Subcutaneous adipose tissue (tissue), 4 donors: ENCODE data around the gene RASA3. TPM values are rescaled to one million over a fixed set of nuclear protein-coding genes. Genes with fewer than 3 reads are reported as not detected.

Experiments
- total RNA-seq, 4 donors: library from RNA; depleted of rRNA; stranded (reverse); fragments of >200 nt; gene quantifications; one replicate each; pipeline ENCODE4 v1.1.0, GENCODE V29; 2016
- TF ChIP-seq, protein P1 (sequence below): fragments of 450-650 bp; IDR thresholded peaks from one replicate; pipeline ENCODE4 v1.5.1; 2016; ENCODE audit warnings: low read depth, mild to moderate bottlenecking, control low read depth, antibody characterized with exemption, moderate library complexity

RASA3 gene
- total RNA-seq, 4 donors from 2014 or later, result 36.9 to 70.1 (median 46.3) TPM

DNA sequence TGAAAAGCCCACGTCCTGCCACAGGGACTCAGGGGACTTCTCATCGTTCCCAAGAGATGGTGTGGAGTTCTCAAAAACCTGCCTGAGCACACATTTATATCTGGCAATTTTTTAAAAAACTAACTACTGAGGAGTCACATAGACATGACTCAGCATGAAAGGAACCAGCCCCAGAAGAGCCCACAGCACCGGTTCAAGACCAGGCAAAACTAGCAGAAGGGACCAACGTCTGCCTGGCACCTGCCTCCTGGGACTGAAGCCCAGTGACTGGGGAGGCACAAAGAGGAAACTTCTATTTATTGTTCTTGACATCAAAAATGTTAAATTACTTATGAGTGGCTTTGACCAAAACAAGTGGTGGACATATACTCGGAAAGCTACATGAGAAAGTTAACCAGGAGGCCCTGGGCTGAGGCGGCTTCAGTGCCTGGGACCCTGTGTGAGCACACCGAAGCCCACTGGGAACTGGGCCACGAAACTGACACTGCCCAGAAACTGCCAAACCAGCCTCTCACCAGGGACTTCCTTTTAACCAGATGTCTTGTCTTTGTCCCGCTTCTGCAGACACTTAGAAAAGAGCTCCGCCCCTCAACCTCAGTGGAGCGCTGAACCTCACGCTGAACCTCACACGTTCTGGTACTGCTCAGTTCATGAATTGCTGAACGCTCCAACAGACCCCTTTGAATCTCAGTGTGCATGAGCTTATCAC lies 184.2 kb downstream of the RASA3 start:
- TF ChIP-seq, protein P1, sequence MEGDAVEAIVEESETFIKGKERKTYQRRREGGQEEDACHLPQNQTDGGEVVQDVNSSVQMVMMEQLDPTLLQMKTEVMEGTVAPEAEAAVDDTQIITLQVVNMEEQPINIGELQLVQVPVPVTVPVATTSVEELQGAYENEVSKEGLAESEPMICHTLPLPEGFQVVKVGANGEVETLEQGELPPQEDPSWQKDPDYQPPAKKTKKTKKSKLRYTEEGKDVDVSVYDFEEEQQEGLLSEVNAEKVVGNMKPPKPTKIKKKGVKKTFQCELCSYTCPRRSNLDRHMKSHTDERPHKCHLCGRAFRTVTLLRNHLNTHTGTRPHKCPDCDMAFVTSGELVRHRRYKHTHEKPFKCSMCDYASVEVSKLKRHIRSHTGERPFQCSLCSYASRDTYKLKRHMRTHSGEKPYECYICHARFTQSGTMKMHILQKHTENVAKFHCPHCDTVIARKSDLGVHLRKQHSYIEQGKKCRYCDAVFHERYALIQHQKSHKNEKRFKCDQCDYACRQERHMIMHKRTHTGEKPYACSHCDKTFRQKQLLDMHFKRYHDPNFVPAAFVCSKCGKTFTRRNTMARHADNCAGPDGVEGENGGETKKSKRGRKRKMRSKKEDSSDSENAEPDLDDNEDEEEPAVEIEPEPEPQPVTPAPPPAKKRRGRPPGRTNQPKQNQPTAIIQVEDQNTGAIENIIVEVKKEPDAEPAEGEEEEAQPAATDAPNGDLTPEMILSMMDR, result no peak

DNA sequence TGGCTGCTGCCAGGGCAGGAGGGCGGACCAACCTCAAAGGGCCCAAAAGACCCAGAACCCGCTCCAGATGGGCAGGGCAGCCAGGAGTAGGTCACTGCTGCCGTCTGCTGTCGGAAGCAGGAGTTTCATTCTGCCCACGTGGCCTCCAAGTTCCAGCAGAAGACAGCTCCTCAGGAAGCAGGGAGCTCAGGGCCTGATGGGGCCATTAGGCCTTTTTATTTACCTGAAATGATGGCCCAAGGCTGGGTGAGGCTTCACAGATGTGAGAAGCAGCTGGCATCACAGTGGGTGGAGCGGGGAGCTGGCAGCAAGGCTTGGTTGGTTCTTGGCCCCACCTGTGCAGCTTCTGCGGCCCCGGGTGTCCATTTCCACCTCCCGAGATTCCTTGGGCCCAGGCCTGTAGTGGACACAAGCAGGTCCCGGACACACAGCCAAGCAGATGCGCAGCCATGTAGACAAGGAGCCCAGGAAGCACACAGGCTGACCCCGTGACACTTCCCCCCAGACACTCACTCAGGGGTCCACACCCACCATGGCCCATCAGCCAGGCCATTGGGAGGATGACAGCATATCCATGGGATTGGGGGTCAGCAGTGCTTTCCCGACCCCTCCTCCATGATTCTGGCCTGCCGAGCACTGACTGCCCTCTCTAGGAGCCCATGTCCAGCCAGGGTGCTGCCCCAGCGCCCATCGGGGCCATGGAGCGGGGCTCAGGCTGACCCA lies 185.0 kb downstream of the RASA3 start:
- TF ChIP-seq, protein P1, result no peak

DNA sequence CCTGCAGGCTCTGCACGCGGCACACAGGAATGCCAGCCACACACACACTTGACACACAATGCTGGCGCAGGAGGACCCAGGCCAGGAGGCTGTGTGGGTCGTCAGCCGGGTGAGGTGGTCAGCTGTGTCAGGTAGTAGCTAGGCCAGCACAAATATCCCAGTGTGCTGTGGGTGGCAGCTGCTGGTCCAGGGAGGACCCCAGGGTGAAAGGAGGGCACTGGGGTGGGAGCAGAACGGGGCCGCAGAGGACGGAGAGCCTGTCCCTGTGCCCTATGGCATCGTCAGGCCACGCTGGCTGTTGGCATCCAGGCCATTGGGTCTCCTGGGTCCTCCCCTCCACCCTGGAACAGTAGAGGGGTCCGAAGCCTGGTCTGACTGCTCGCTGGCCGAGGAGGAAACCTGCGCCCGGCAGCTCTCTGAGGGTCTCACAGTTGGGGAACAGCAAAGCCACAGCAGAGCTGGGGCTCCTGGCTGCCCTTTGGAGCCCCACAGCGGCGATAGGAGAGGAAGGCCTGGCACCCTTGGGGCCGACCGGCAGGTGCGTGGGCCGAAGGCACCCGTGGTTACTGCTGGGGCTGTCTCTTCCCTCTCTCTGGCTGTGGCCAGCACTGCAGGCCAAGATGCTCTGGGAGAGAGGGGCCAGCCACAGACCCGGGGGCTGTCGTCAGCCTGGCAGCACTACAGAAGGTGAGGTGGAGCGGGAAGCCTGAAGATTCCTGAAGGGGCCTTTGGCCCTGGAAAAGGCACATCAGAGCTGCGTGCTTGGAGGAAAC lies 185.8 kb downstream of the RASA3 start:
- TF ChIP-seq, protein P1, result no peak

DNA sequence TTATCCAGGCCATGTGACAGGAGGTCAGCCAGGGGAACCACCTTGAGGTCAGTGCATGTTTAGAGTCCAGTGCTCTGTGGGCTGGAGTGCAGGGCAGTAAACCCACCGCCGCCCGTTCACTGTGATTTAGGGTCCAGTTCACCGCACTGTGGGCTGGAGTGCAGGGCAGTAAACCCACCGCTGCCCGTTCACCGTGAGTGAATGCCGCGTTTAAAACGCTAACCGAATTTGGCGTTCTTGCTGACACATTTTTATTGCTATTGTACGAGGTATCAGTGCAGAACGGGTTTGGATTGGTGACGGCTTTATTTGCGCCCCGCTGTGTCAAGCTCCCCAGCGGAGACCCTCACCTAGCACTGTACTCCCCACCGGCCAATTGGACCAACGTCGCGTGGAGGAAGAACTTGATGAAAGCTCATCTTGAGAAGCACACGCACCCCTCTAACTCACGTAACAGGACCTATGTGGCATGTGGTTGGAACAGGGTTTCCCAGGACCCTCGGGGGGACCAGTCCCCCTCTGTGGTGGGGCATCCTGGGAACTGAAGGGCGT lies 186.5 kb downstream of the RASA3 start:
- TF ChIP-seq, protein P1, result no peak

DNA sequence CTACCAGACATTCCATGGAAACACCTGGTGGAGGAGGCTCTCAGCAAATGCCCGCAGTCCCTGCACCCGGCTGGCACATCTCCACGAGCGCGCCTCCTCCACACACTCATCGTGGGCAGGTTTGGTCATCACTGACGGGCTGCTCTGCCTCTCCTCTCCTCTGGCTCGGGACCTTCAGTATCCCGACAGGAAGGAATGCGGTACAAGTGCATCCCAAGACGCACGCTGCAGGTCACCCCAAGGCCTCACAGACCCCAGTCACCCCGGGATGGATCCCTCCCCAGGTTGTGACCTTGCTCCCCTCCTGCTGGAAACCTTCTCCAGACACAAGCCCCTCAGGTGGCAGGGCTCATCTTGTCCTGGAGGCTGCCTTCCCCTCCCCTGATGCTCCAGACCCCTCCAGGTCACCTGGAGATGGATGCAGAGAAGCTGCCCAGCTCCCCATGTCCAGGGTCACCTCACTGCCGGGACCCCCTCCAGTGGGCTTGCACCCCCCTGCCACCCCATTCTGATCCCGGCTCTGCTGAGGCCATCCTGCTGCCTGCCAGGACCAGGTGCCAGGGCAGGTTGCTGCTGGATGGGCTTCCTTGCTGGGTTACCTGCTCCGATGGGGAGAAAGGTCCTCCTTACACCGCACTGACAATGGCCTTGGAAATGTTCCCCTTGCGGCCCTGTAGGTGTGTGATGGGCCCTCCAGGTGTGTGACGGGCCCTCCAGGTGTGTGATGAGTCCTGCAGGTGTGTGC lies 188.4 kb downstream of the RASA3 start:
- TF ChIP-seq, protein P1, result no peak

DNA sequence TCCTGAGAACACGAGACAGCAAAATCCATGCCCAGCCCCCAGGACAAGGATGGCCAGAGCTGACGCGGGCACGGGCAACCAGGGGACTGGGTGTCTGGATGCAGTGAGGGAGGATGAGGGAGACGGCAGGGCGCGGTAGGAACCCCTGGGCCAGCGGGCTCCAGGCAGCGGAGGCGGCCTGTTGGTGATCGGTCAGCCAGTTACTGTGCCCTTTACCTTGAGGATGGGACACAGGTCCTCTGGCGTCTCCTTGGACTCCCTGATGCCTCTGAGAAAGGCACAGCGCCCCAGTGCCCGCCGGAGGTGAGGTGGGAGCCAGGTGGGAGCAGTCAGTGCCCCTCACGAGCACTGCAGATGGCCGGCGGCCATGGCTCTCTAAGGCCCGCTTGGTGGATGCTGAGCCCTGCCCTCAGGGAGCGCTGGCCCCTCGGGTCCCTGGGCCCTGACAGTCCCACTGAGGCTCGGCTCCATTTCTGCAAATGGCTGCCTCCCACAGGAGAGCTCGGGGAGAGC lies 189.8 kb downstream of the RASA3 start:
- TF ChIP-seq, protein P1, result no peak
